IMR-90 (cell line): ENCODE measurements around the gene DENND2C.

Experiments used
- BHLHE40 ChIP-seq: fragments of 150-350 bp; IDR thresholded peaks from 2 replicates; pipeline ENCODE4 v1.6.1; 2016; ENCODE audit warnings: mild to moderate bottlenecking, low read depth, low read length
- CEBPB ChIP-seq: IDR thresholded peaks from 2 replicates; pipeline ENCODE4 v1.6.1; 2012; ENCODE audit warnings: low read depth, low read length, improper control_type of control experiment
- CHD1 ChIP-seq: IDR thresholded peaks from 2 replicates; pipeline ENCODE4 v1.6.1; 2012; ENCODE audit warnings: low read depth, low read length, improper control_type of control experiment
- CTCF ChIP-seq: conservative IDR thresholded peaks from 2 replicates; pipeline ENCODE4 v1.5.1; 2012; ENCODE audit warnings: mild to moderate bottlenecking, low read depth, low read length, improper control_type of control experiment
- MAFK ChIP-seq: IDR thresholded peaks from 2 replicates; pipeline ENCODE4 v1.6.1; 2012; ENCODE audit warnings: low read depth, low read length, improper control_type of control experiment
- MAZ ChIP-seq: IDR thresholded peaks from 2 replicates; pipeline ENCODE4 v1.6.1; 2012; ENCODE audit warnings: low read depth, mild to moderate bottlenecking, low read length, improper control_type of control experiment, moderate library complexity, borderline replicate concordance
- MXI1 ChIP-seq: IDR thresholded peaks from 2 replicates; pipeline ENCODE4 v1.6.1; 2012; ENCODE audit warnings: low read depth, mild to moderate bottlenecking, low read length, moderate library complexity, borderline replicate concordance
- POLR2A ChIP-seq: IDR thresholded peaks from 2 replicates; pipeline ENCODE4 v1.6.1; 2012; ENCODE audit warnings: mild to moderate bottlenecking, low read depth, low read length
- RAD21 ChIP-seq: IDR thresholded peaks from 2 replicates; pipeline ENCODE4 v1.6.1; 2012; ENCODE audit warnings: low read length, improper control_type of control experiment
- RCOR1 ChIP-seq: IDR thresholded peaks from 2 replicates; pipeline ENCODE4 v1.6.1; 2012; ENCODE audit warnings: mild to moderate bottlenecking, low read length, improper control_type of control experiment; ENCODE audit not compliant: insufficient replicate concordance
- RFX5 ChIP-seq: IDR thresholded peaks from 2 replicates; pipeline ENCODE4 v1.8.0; 2012; ENCODE audit warnings: low read depth, mild to moderate bottlenecking, low read length, moderate library complexity
- SMC3 ChIP-seq: fragments of 150-350 bp; IDR thresholded peaks from 2 replicates; pipeline ENCODE4 v1.6.1; 2016; ENCODE audit warnings: low read depth, mild to moderate bottlenecking, antibody characterized with exemption, low read length, moderate library complexity
- USF2 ChIP-seq: fragments of 150-350 bp; IDR thresholded peaks from 2 replicates; pipeline ENCODE4 v1.6.1; 2017; ENCODE audit warnings: mild to moderate bottlenecking, antibody characterized with exemption, low read length, low read depth
- TF ChIP-seq, protein P1 (sequence below): fragments of 150-350 bp; IDR thresholded peaks from 2 replicates; pipeline ENCODE4 v1.6.1; 2016; ENCODE audit warnings: low read depth, mild to moderate bottlenecking, low read length, moderate library complexity, borderline replicate concordance

DNA sequence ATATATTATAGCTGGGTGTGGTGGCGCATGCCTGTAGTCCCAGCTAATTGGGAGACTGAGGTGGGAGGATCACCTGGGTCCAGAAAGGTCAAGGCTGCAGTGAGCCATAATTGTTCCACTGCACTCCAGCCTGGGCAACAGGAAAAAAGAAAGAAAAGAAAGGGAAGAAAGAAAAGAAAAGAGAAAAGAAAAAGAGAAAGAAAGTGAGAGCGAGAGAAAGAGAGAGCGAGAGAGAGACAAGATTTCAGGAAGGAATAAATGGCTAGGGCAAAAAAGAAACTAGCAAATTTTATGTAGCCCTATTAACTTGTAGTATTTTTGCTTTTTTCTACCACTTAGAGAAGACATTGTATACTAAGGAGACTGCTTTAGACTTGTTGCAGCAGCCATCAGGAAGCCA lies 40.5 kb upstream of the DENND2C start:
- TF ChIP-seq SMC3 (no peak), CTCF (no peak), POLR2A (no peak), MXI1 (no peak), RCOR1 (no peak), RAD21 (no peak), BHLHE40 (no peak), USF2 (no peak), CHD1 (no peak), RFX5 (no peak), MAZ (no peak), MAFK (no peak), CEBPB (no peak)
- TF ChIP-seq, protein P1, sequence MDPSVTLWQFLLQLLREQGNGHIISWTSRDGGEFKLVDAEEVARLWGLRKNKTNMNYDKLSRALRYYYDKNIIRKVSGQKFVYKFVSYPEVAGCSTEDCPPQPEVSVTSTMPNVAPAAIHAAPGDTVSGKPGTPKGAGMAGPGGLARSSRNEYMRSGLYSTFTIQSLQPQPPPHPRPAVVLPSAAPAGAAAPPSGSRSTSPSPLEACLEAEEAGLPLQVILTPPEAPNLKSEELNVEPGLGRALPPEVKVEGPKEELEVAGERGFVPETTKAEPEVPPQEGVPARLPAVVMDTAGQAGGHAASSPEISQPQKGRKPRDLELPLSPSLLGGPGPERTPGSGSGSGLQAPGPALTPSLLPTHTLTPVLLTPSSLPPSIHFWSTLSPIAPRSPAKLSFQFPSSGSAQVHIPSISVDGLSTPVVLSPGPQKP: no peak
